HepG2 (cell line): ENCODE results near the gene PATL2. TPM values are rescaled to one million over a fixed set of nuclear protein-coding genes. Genes with fewer than 3 reads are reported as not detected.

ENCODE experiments used
- ARID4A ChIP-seq: sonication (generic); formaldehyde crosslinking; IDR thresholded peaks from 2 replicates; pipeline ENCODE4 v1.5.0; 2020; ENCODE audit warnings: mild to moderate bottlenecking, missing genetic modification reagents, borderline replicate concordance
- DMAP1 ChIP-seq: IDR thresholded peaks from 2 replicates; pipeline ENCODE4 v1.6.1; 2016
- HMG20A ChIP-seq: IDR thresholded peaks from 2 replicates; pipeline ENCODE4 v1.6.1; 2016; ENCODE audit warnings: borderline replicate concordance
- IRF1 ChIP-seq: sonication (generic); formaldehyde crosslinking; IDR thresholded peaks from 2 replicates; pipeline ENCODE4 v1.4.0; 2020; ENCODE audit warnings: low read depth, mild to moderate bottlenecking, missing genetic modification reagents
- ISX ChIP-seq: sonication (generic); formaldehyde crosslinking; conservative IDR thresholded peaks from 2 replicates; pipeline ENCODE4 v1.5.0; 2020; ENCODE audit warnings: missing genetic modification reagents
- NFRKB ChIP-seq: fragments of 450-650 bp; IDR thresholded peaks from 2 replicates; pipeline ENCODE4 v1.6.1; 2017
- REXO4 ChIP-seq: sonication (generic); formaldehyde crosslinking; IDR thresholded peaks from 2 replicates; pipeline ENCODE4 v1.8.0; 2022; ENCODE audit warnings: missing genetic modification reagents, mild to moderate bottlenecking, borderline replicate concordance
- SP4 ChIP-seq: sonication (generic); formaldehyde crosslinking; IDR thresholded peaks from 2 replicates; pipeline ENCODE4 v1.8.1; 2023; ENCODE audit warnings: mild to moderate bottlenecking, missing genetic modification reagents
- TBX3 ChIP-seq: fragments of 450-650 bp; IDR thresholded peaks from 2 replicates; pipeline ENCODE4 v1.6.1; 2017; ENCODE audit warnings: antibody characterized with exemption, mild to moderate bottlenecking, inconsistent platforms, borderline replicate concordance
- ZFX ChIP-seq: sonication (generic); formaldehyde crosslinking; IDR thresholded peaks from 2 replicates; pipeline ENCODE4 v1.4.0; 2020; ENCODE audit warnings: mild to moderate bottlenecking, low read depth, missing genetic modification reagents, moderate library complexity
- ZNF17 ChIP-seq: sonication (generic); formaldehyde crosslinking; IDR thresholded peaks from 2 replicates; pipeline ENCODE4 v1.5.0; 2020; ENCODE audit warnings: mild to moderate bottlenecking, missing genetic modification reagents
- ZNF260 ChIP-seq: sonication (generic); formaldehyde crosslinking; IDR thresholded peaks from 2 replicates; pipeline ENCODE4 v1.4.0; 2020; ENCODE audit warnings: missing genetic modification reagents, low read depth, mild to moderate bottlenecking, borderline replicate concordance
- ZNF34 ChIP-seq: sonication (generic); formaldehyde crosslinking; IDR thresholded peaks from 2 replicates; pipeline ENCODE4 v1.4.0; 2020; ENCODE audit warnings: mild to moderate bottlenecking, missing genetic modification reagents, borderline replicate concordance
- ZNF570 ChIP-seq: sonication (generic); formaldehyde crosslinking; IDR thresholded peaks from 2 replicates; pipeline ENCODE4 v1.4.0; 2020; ENCODE audit warnings: mild to moderate bottlenecking, missing genetic modification reagents, borderline replicate concordance
- ZNF646 ChIP-seq: sonication (generic); formaldehyde crosslinking; IDR thresholded peaks from 2 replicates; pipeline ENCODE4 v1.9.0; 2021; ENCODE audit warnings: mild to moderate bottlenecking, missing genetic modification reagents
- ZNF777 ChIP-seq: sonication (generic); formaldehyde crosslinking; IDR thresholded peaks from 2 replicates; pipeline ENCODE4 v1.4.0; 2020; ENCODE audit warnings: missing genetic modification reagents
- ZSCAN30 ChIP-seq: sonication (generic); formaldehyde crosslinking; IDR thresholded peaks from 2 replicates; pipeline ENCODE4 v1.5.0; 2020; ENCODE audit warnings: mild to moderate bottlenecking, missing genetic modification reagents
- polyA plus RNA-seq, 8 experiments: library from polyadenylated mRNA; depleted of rRNA in 3 of 8; stranded (reverse) in 7 of 8; unstranded in 1 of 8; fragments of >200 nt; fragmentation: Illumina TruSeq in 4 of 8; extraction: Trizol in 4 of 8; gene quantifications; 2 replicates each; pipeline versions ENCODE4 v1.2.1 to v1.2.3, GENCODE V29; 2011 to 2016; ENCODE audit warnings: low read depth in 4 of 8, missing spikeins in 1 of 8, mixed read lengths in 1 of 8; ENCODE audit not compliant: insufficient read depth in 1 of 8
- total RNA-seq, 5 experiments: library from RNA; depleted of rRNA; stranded (reverse); fragments of >200 nt; fragmentation: Illumina TruSeq; extraction: Trizol; gene quantifications; 2 replicates each; pipeline ENCODE4 v1.2.3, GENCODE V29; 2016; ENCODE audit warnings: low read depth in 1 of 5

The PATL2 gene
- total and polyA plus RNA-seq, 2 of the 13 experiments (the other 11 are each of a cell fraction or from before 2014, with no cell fraction given) = 0.15 to 0.53 TPM

- TF ChIP-seq ARID4A (CRISPR knock-in tag) (peak; percentile 96), HMG20A (CRISPR knock-in tag) (no peak; the same call in 1 of the 2 replicates), ZNF646 (no peak), TBX3 (0 out of 2 replicates have a peak, but pooled peaks have one; percentile 5), IRF1 (CRISPR knock-in tag) (no peak), ZFX (CRISPR knock-in tag) (peak; percentile 99), ZNF17 (CRISPR knock-in tag) (no peak), ISX (CRISPR knock-in tag) (0 out of 2 replicates have a peak, but pooled peaks have one; percentile 44), ZNF34 (peak; percentile 93; the same call in 1 of the 2 replicates), ZSCAN30 (CRISPR knock-in tag) (no peak), SP4 (CRISPR knock-in tag) (peak; percentile 86), REXO4 (CRISPR knock-in tag) (no peak), NFRKB (peak; percentile 79), ZNF777 (CRISPR knock-in tag) (peak; percentile 72), DMAP1 (CRISPR knock-in tag) (peak; percentile 89; the same call in 1 of the 2 replicates), ZNF260 (CRISPR knock-in tag) (peak; percentile 81; the same call in 1 of the 2 replicates), ZNF570 (CRISPR knock-in tag) (peak; percentile 91; the same call in 1 of the 2 replicates)
Measured at GRCh38 chr15:44663410-44664308, 47.5 kb downstream of the PATL2 start, which contains the start of gene SPG11 (continued).
